ENCODE results near the gene EIF4E3.

EIF4E3 gene

DNA sequence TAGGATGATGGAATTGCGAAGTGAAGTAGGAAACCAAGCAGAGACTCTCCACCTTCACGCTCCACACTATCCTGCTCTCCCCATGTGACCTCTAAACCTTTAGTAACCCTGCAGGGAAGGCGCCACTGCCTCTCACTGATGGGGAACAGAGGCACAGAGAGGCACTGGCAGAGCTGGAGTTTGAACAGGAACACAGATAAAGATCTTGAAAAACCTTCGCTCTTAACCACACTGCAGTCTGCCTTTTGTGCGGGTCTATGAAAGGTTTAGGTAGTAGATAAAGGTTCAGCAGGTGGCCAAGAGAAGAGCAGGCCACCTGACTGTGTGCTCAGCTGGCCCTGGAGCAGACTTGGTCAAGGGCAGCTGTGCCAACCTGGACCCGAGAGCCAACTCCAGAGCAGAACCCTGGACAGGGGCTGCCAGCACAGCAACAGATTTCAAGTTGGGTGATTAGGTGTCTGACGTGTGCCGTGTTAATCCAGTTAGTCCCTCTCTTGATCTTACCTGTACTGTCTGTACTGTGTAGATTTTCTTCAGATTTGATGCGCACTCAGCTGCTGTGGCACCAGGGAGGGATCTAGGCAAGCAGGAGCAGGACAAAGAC lies 15.2 kb downstream of the EIF4E3 start:
- Mint-ChIP-seq H3K4me3 (no peak overlapping the region), H3K27me3 (ENCODE audit: low read depth, poor library complexity) (no peaks in the 10 kb centered on the region), H3K4me1 (peaks cover 15% of the 10 kb centered on the region), H3K27ac (no peak overlapping the region), H3K9me3 (no peaks in the 10 kb centered on the region), H3K36me3 (ENCODE audit: low read depth) (no peaks in the 10 kb centered on the region)
- TF ChIP-seq, protein P1, sequence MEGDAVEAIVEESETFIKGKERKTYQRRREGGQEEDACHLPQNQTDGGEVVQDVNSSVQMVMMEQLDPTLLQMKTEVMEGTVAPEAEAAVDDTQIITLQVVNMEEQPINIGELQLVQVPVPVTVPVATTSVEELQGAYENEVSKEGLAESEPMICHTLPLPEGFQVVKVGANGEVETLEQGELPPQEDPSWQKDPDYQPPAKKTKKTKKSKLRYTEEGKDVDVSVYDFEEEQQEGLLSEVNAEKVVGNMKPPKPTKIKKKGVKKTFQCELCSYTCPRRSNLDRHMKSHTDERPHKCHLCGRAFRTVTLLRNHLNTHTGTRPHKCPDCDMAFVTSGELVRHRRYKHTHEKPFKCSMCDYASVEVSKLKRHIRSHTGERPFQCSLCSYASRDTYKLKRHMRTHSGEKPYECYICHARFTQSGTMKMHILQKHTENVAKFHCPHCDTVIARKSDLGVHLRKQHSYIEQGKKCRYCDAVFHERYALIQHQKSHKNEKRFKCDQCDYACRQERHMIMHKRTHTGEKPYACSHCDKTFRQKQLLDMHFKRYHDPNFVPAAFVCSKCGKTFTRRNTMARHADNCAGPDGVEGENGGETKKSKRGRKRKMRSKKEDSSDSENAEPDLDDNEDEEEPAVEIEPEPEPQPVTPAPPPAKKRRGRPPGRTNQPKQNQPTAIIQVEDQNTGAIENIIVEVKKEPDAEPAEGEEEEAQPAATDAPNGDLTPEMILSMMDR (IDR thresholded peaks at IDR 0.05): no peak
- DNase-seq: no peak

DNA sequence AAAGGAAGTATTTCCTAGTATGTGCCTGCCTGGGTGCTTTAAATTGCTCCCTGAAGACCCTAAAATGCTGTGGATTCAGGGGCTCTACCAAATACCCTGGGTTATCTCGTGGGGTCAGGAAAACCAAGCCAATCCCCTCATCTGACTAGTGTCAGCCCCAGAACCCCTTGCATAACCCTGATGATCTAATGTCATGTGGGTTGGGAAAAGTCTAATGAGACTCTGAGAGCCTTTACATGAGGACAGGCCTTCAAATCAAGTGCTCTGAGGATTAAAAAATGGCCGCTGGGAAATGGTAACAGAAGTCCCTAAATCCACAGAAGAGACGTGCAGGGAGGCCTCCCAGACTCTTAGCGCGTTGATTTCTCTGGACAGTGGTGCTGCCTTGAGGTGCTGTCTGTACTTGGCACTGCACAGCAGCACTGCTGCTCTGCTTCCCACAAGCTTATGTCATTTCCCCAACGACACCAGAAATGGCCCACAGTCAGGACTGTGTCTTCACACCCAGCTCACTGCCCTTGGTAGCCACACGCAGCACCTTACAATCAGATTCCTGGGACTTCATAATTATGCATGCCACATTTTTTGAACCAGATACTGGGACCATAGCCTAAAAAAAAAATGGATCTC lies 16.6 kb downstream of the EIF4E3 start:
- DNase-seq: no peak
- Mint-ChIP-seq H3K36me3 (ENCODE audit: low read depth) (no peaks in the 10 kb centered on the region), H3K4me3 (no peak overlapping the region), H3K27me3 (ENCODE audit: low read depth, poor library complexity) (peaks cover 3% of the 10 kb centered on the region), H3K4me1 (peaks cover 28% of the 10 kb centered on the region), H3K27ac (no peak overlapping the region), H3K9me3 (no peaks in the 10 kb centered on the region)
- TF ChIP-seq, protein P1 (IDR thresholded peaks at IDR 0.05): no peak

DNA sequence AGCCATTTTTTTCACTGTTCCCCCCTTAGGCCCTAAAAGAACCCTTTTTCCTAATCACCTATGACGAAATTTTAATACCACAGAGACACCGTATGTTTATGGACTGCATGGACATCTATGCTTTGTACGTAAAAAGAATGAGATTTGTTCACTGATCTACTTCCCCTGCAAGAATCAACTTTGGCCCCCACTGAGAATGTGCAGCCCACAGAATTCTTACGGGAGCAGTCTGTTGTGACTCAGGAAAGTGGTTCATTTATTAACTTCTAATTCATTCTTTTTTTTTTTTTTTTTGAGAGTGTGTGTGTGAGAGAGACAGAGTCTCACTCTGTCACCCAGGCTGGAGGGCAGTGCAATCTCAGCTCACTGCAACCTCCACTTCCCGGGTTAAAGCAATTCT lies 17.6 kb downstream of the EIF4E3 start:
- TF ChIP-seq, protein P1 (IDR thresholded peaks at IDR 0.05): no peak
- H3K4me1 Mint-ChIP-seq: peaks cover 30% of the 10 kb centered on the region
- H3K4me3 Mint-ChIP-seq: no peak overlapping the region
- no peaks in the 10 kb centered on the region for H3K9me3 Mint-ChIP-seq
- H3K36me3 Mint-ChIP-seq (ENCODE audit: low read depth): no peaks in the 10 kb centered on the region
- no peak for DNase-seq
- peaks cover 3% of the 10 kb centered on the region for H3K27me3 Mint-ChIP-seq (ENCODE audit: low read depth, poor library complexity)
- H3K27ac Mint-ChIP-seq: no peak overlapping the region

DNA sequence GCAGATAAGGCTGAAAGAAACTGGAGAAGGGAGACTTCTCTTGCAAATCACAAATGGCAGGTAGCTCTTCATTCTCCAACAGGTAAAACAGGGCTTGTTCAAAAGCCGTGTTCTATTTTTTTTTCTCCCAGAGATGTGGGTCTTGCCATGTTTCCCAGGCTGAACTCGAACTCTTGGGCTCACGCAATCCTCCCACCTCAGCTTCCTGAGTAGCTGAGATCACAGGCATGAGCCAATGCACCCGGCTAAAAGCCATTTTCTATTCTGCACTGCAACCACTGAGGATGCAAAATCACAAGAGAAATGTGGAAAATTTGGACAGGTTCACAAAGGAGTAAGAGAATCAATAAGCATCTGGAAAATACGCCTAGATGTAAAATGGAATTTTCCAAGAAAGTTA lies 19.5 kb downstream of the EIF4E3 start:
- H3K27me3 Mint-ChIP-seq (ENCODE audit: low read depth, poor library complexity): peaks cover 3% of the 10 kb centered on the region
- H3K4me1 Mint-ChIP-seq: peaks cover 39% of the 10 kb centered on the region
- no peak for DNase-seq
- TF ChIP-seq, protein P1 (IDR thresholded peaks at IDR 0.05): no peak
- H3K27ac Mint-ChIP-seq: no peak overlapping the region
- no peaks in the 10 kb centered on the region for H3K9me3 Mint-ChIP-seq
- no peaks in the 10 kb centered on the region for H3K36me3 Mint-ChIP-seq (ENCODE audit: low read depth)
- no peak overlapping the region for H3K4me3 Mint-ChIP-seq

DNA sequence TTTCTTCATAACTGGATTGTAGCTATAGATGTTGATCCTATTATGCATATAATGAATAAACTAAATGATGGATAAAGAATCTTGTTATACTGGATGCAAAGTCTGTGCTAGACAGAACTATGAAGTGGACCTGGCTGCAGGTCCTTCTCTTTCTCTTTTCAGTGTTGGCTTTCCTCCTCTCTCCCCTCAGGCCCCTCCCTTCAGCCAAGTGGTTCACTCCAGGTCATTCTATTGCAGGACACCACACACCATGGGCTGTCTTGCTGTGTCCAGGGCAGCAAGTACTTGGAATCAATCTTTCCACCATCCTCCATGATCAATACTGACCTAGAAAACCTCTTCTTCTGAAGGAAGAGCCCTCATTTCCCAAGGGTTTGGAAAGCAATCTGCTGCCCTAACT lies 20.3 kb downstream of the EIF4E3 start:
- Mint-ChIP-seq H3K27ac (no peak overlapping the region), H3K4me3 (no peak overlapping the region), H3K4me1 (peaks cover 39% of the 10 kb centered on the region), H3K27me3 (ENCODE audit: low read depth, poor library complexity) (peaks cover 3% of the 10 kb centered on the region), H3K36me3 (ENCODE audit: low read depth) (no peaks in the 10 kb centered on the region), H3K9me3 (no peaks in the 10 kb centered on the region)
- TF ChIP-seq, protein P1 (IDR thresholded peaks at IDR 0.05): no peak
- no peak for DNase-seq

DNA sequence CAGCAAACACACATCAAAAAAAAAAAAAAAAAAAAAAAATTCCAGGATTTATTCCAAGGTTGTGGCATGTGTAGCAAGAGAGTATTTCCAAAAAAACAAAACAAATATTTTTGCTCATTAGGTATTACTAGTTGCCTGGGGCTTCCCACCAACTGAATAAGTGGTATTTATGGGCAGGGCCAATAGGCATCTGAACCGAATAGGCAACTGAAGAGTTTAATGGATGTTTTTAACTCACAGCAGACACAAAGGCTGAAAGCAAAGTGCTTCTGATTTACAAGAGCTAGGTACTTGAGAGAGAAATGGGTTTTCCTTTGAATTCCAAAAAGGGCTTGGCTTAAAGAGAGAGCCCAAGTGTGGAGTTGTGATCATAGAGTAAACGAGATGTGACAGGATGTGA lies 21.4 kb downstream of the EIF4E3 start:
- TF ChIP-seq, protein P1 (IDR thresholded peaks at IDR 0.05): no peak
- Mint-ChIP-seq H3K27ac (no peak overlapping the region), H3K9me3 (no peaks in the 10 kb centered on the region), H3K36me3 (ENCODE audit: low read depth) (no peaks in the 10 kb centered on the region), H3K27me3 (ENCODE audit: low read depth, poor library complexity) (peaks cover 3% of the 10 kb centered on the region), H3K4me1 (peaks cover 39% of the 10 kb centered on the region), H3K4me3 (no peak overlapping the region)
- no peak for DNase-seq
